ENCODE measurements around the gene BAZ2B. TPM values are rescaled to one million over a fixed set of nuclear protein-coding genes. Genes with fewer than 3 reads are reported as not detected.

Gene BAZ2B
- total RNA-seq, 1 donor from 2014 or later = 37.4 TPM

- Histone ChIP-seq H3K4me3 (ENCODE audit: low read depth, low read length) (no peak overlapping the region), H3K27me3 (ENCODE audit: control insufficient read depth, insufficient read depth, low read length) (no peaks in the 10 kb centered on the region), H3K36me3 (ENCODE audit: control insufficient read depth, insufficient read depth, low read length) (no peaks in the 10 kb centered on the region)
- no peak for FAIRE-seq
- peak; percentile 28 for DNase-seq (ENCODE audit: low read depth)
- TF ChIP-seq CTCF (IDR thresholded peaks at IDR 0.05; ENCODE audit: insufficient read depth, low read length, severe bottlenecking) = no peak
Measured at GRCh38 chr2:159297042-159297707, 319.2 kb downstream of the BAZ2B start.

- DNase-seq (ENCODE audit: low read depth) (no peak), FAIRE-seq (no peak)
- no peak overlapping the region for H3K4me3 ChIP-seq (ENCODE audit: low read depth, low read length)
- no peak for TF ChIP-seq CTCF (IDR thresholded peaks at IDR 0.05; ENCODE audit: insufficient read depth, low read length, severe bottlenecking)
- H3K36me3 ChIP-seq (ENCODE audit: control insufficient read depth, insufficient read depth, low read length) = no peaks in the 10 kb centered on the region
- no peaks in the 10 kb centered on the region for H3K27me3 ChIP-seq (ENCODE audit: control insufficient read depth, insufficient read depth, low read length)
Measured at GRCh38 chr2:159292157-159292556, 324.2 kb downstream of the BAZ2B start.

GRCh38 chr2:159290289-159290907 lies 325.9 kb downstream of the BAZ2B start:
- H3K27me3 ChIP-seq (ENCODE audit: control insufficient read depth, insufficient read depth, low read length) = no peaks in the 10 kb centered on the region
- peak; percentile 17 for TF ChIP-seq CTCF (IDR thresholded peaks at IDR 0.05; ENCODE audit: insufficient read depth, low read length, severe bottlenecking)
- H3K4me3 ChIP-seq (ENCODE audit: low read depth, low read length) = no peak overlapping the region
- DNase-seq (ENCODE audit: low read depth) (peak; percentile 92), FAIRE-seq (no peak)
- H3K36me3 ChIP-seq (ENCODE audit: control insufficient read depth, insufficient read depth, low read length) = no peaks in the 10 kb centered on the region

- Histone ChIP-seq H3K36me3 (ENCODE audit: control insufficient read depth, insufficient read depth, low read length) (no peaks in the 10 kb centered on the region), H3K27me3 (ENCODE audit: control insufficient read depth, insufficient read depth, low read length) (no peaks in the 10 kb centered on the region), H3K4me3 (ENCODE audit: low read depth, low read length) (no peak overlapping the region)
- TF ChIP-seq CTCF (IDR thresholded peaks at IDR 0.05; ENCODE audit: insufficient read depth, low read length, severe bottlenecking) = no peak
- FAIRE-seq = no peak
- no peak for DNase-seq (ENCODE audit: low read depth)
Measured at GRCh38 chr2:159287733-159288132, 328.6 kb downstream of the BAZ2B start.

- TF ChIP-seq CTCF (IDR thresholded peaks at IDR 0.05; ENCODE audit: insufficient read depth, low read length, severe bottlenecking) = no peak
- FAIRE-seq (no peak), DNase-seq (ENCODE audit: low read depth) (peak; percentile 85)
- Histone ChIP-seq H3K36me3 (ENCODE audit: control insufficient read depth, insufficient read depth, low read length) (no peaks in the 10 kb centered on the region), H3K27me3 (ENCODE audit: control insufficient read depth, insufficient read depth, low read length) (no peaks in the 10 kb centered on the region), H3K4me3 (ENCODE audit: low read depth, low read length) (peak overlapping the region; percentile 91)
Measured at GRCh38 chr2:159286709-159287441, 329.5 kb downstream of the BAZ2B start.

Data from bronchial epithelial cell (primary cell).